Measurements from ENCODE around the gene BEST2. TPM values are rescaled to one million over a fixed set of nuclear protein-coding genes. Genes with fewer than 3 reads are reported as not detected.

The BEST2 gene
- total RNA-seq, 2 donors from 2014 or later: not detected

DNA sequence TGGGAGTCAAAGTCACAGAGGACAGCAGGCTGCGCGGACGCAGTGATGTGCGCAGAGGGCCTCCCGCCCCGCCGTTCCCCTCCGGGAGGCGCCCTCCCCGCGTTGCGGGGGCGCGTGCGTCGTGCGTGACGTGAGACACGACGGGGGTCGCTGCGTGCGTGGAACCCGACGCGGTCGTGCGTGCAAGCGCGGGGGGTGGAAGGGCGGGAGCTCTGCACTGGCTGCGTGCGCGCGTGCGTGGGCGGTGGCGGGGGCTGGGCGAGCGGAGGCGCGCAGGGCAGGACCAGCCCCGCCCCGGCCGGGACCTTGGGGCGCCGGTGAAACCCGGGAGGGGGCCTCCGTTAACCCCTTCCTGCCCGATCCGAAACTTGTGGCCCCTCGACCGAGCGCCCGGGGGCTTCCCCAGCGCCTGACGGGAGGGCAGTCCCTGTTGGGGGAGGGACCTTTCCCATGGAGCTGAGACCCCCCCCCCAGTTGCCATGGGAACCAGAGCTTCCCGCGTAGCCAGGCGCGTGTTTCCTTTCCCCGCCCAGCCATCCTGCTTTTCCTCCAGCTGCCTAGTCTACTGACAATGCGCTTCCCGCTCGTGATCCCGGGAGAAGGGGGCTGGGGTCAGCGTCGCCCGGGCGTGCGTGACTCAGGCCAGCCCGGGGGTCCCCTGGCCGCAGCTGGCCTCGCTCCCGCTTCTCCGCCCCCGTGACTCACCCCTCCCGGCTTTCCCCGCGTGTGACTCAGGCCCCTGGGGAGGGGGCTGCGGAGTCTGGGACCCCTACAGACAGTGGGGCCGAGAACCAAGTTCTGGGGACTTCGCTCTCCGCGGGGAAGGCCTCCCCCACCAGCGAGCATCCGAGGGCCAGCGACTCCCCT lies 31.1 kb downstream of the BEST2 start:
- Histone ChIP-seq H3K27me3 (no peaks in the 10 kb centered on the region), H3K4me3 (peak overlapping the region; percentile 32 to 53), H3K4me1 (peaks cover 0 to 67% of the 10 kb centered on the region in 2 donors), H3K27ac (peak overlapping the region; percentile 96 to 99), H3K9me3 (no peaks in the 10 kb centered on the region), H3K36me3 (no peaks in the 10 kb centered on the region)
- TF ChIP-seq, protein P1, sequence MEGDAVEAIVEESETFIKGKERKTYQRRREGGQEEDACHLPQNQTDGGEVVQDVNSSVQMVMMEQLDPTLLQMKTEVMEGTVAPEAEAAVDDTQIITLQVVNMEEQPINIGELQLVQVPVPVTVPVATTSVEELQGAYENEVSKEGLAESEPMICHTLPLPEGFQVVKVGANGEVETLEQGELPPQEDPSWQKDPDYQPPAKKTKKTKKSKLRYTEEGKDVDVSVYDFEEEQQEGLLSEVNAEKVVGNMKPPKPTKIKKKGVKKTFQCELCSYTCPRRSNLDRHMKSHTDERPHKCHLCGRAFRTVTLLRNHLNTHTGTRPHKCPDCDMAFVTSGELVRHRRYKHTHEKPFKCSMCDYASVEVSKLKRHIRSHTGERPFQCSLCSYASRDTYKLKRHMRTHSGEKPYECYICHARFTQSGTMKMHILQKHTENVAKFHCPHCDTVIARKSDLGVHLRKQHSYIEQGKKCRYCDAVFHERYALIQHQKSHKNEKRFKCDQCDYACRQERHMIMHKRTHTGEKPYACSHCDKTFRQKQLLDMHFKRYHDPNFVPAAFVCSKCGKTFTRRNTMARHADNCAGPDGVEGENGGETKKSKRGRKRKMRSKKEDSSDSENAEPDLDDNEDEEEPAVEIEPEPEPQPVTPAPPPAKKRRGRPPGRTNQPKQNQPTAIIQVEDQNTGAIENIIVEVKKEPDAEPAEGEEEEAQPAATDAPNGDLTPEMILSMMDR (IDR thresholded peaks at IDR 0.05): no peak
- DNase-seq (ENCODE audit: low spot score): peak; percentile 91

DNA sequence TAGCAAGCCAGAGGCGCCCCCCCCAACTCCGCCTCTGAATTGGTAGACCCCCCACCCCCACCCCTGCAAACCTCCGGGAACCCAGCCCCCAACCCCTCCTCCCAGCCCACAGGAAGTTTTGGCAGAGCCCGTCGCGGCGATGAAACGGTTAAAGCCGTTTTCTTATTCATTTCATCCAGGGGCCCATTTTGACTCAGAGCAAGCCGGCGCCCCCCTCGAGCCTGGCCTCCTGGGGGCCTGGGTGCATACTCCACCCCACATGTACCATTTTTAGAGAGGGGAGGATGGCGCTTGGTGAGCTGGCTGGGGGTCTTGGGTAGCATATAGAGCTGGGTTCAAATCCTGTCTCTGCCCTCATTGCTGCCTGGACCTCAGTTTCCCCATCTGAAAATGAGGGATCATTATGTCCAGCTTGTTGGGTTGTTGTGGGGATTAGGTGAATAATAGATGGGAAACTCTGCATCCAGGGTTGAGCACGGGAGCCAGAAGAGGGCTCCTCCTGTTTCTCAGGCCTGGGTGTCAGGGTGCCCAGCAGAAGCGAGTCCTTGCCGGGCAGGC lies 31.8 kb downstream of the BEST2 start:
- no peaks in the 10 kb centered on the region for H3K9me3 ChIP-seq
- DNase-seq (ENCODE audit: low spot score): no peak
- TF ChIP-seq, protein P1 (IDR thresholded peaks at IDR 0.05): no peak
- H3K4me1 ChIP-seq: peaks cover 0 to 72% of the 10 kb centered on the region in 2 donors
- H3K4me3 ChIP-seq: peak overlapping the region in 1 of 2 donors; percentile 53
- H3K36me3 ChIP-seq: no peaks in the 10 kb centered on the region
- H3K27ac ChIP-seq: peak overlapping the region; percentile 96 to 99
- H3K27me3 ChIP-seq: no peaks in the 10 kb centered on the region

DNA sequence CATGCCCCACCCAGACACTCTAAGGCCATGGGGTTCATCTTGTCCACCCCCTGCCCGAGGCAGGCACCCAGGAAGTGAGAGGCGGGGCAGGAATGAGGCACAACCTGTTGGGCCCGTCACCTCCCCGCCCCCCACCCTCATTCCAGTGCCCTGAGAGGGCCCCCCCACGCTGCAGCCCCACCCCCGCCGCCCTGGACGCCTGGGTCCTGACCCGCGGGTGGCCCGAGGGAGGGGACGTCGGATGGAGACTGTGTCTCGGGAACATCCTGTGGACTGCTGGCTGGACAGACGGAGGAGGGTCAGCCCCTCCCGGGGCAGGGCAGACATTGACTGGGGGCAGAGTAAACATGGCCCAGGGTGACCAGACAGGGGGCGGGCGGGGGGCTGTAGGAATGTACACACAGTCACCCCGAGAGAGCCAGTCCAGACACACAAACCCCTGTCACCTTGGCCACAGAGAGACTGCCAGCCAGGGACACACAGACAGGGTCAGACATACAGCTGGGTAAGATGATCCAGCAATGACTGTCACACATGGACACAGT lies 32.3 kb downstream of the BEST2 start:
- no peaks in the 10 kb centered on the region for H3K36me3 ChIP-seq
- peaks cover 0 to 72% of the 10 kb centered on the region in 2 donors for H3K4me1 ChIP-seq
- TF ChIP-seq, protein P1 (IDR thresholded peaks at IDR 0.05): no peak
- DNase-seq (ENCODE audit: low spot score): peak; percentile 79
- H3K9me3 ChIP-seq: no peaks in the 10 kb centered on the region
- no peaks in the 10 kb centered on the region for H3K27me3 ChIP-seq
- peak overlapping the region; percentile 96 to 99 for H3K27ac ChIP-seq
- H3K4me3 ChIP-seq: peak overlapping the region in 1 of 2 donors; percentile 53

DNA sequence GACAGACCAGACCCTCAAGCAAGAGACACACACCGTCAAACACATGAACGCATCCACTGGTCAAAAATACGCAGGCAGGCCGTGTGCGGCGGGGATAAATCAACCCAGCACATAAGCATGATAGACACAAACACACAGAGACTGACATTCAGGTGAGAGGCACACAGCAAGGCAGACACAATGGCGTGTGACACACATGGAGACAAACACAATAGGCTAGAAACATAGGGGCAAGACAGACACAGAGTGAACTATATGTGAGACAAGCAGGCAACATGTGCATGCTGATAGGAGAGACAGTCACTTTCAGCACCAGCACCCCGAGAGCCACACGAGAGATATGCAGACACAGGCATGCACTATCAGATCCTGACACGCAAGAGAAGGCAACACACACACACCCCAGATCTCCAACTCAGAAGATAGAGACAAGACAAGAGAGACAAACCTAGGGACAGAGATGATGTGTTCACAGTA lies 32.8 kb downstream of the BEST2 start:
- Histone ChIP-seq H3K4me3 (peak overlapping the region in 1 of 2 donors; percentile 53), H3K27me3 (no peaks in the 10 kb centered on the region), H3K36me3 (no peaks in the 10 kb centered on the region), H3K9me3 (no peaks in the 10 kb centered on the region), H3K4me1 (peaks cover 0 to 72% of the 10 kb centered on the region in 2 donors), H3K27ac (peak overlapping the region; percentile 96 to 99)
- TF ChIP-seq, protein P1 (IDR thresholded peaks at IDR 0.05): no peak
- DNase-seq (ENCODE audit: low spot score): no peak

DNA sequence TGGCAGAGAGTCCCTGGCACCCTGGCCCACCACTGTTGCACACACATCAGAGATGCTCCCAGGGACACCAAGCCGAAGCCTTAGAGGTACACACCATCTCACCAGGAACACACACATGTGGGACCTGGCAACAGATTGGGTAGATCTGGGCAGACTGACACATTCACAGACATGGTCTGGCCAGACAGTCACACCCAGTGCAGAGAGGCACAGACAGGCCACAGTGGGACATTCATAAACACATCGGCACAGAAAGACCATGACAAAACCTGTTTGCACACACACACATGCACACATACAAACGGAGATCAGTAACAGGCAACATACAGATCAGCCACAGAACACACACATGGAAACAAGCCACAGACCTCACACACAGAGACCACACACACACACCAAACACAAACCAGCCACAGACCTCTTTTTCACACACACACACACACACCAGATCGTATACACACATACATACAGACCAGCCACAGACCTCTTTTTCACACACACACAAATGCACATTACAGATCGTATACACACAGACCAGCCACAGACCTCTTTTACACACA lies 33.4 kb downstream of the BEST2 start:
- no peaks in the 10 kb centered on the region for H3K9me3 ChIP-seq
- peaks cover 0 to 70% of the 10 kb centered on the region in 2 donors for H3K4me1 ChIP-seq
- H3K27ac ChIP-seq: peak overlapping the region; percentile 96 to 99
- TF ChIP-seq, protein P1 (IDR thresholded peaks at IDR 0.05): no peak
- H3K4me3 ChIP-seq: no peak overlapping the region
- no peaks in the 10 kb centered on the region for H3K36me3 ChIP-seq
- DNase-seq (ENCODE audit: low spot score): no peak
- no peaks in the 10 kb centered on the region for H3K27me3 ChIP-seq
